GM18951 (cell line): ENCODE data around the gene ARL13A.
"Not testable (repeated sequence)": the region's sequence is repeated elsewhere in the genome, so short reads cannot be mapped to it uniquely, and the experiment has no call there.

Source experiments
- POLR2A ChIP-seq: IDR thresholded peaks from 4 replicates; pipeline ENCODE4 v1.6.1; 2011; ENCODE audit warnings: mild to moderate bottlenecking; ENCODE audit not compliant: insufficient read length, insufficient read depth; ENCODE audit errors: extremely low read depth
- in situ Hi-C: fragments of 300-500 bp; cut with MboI; formaldehyde crosslinking; loops from one replicate; pipeline ENCODE4 v1.12.0; 2022; ENCODE audit warnings: low sequenced_read_pairs, mixed read lengths, inconsistent platforms; ENCODE audit not compliant: unreplicated experiment

Gene ARL13A

GRCh38 chrX:100969936-100970335 lies 428 bp downstream of the ARL13A start:
- in situ Hi-C loops, result no loop called here
- TF ChIP-seq POLR2A, result no peak

GRCh38 chrX:100973411-100973810 lies 3.9 kb downstream of the ARL13A start:
- in situ Hi-C loops, result no loop called here
- no peak for TF ChIP-seq POLR2A

GRCh38 chrX:100975212-100975611 lies 5.7 kb downstream of the ARL13A start:
- TF ChIP-seq POLR2A, result no peak

GRCh38 chrX:100976211-100976610 lies 6.7 kb downstream of the ARL13A start:
- in situ Hi-C loops, result no loop called here

More at GRCh38 chrX:100975212-100975611, 5.7 kb downstream of the ARL13A start:
- in situ Hi-C loops, result no loop called here

GRCh38 chrX:100979881-100980607 lies 10.5 kb downstream of the ARL13A start:
- TF ChIP-seq POLR2A, result no peak
- in situ Hi-C loops, result no loop called here

More at GRCh38 chrX:100976211-100976610, 6.7 kb downstream of the ARL13A start:
- no peak for TF ChIP-seq POLR2A

GRCh38 chrX:100980608-100981497 lies 11.3 kb downstream of the ARL13A start:
- in situ Hi-C loops, result no loop called here

GRCh38 chrX:100981498-100981845 lies 12.0 kb downstream of the ARL13A start:
- in situ Hi-C loops, result not testable (repeated sequence)

More at GRCh38 chrX:100980608-100981497, 11.3 kb downstream of the ARL13A start:
- no peak for TF ChIP-seq POLR2A

GRCh38 chrX:100984818-100985217 lies 15.3 kb downstream of the ARL13A start:
- TF ChIP-seq POLR2A, result no peak
- in situ Hi-C loops, result no loop called here

- in situ Hi-C loops, result no loop called here
- no peak for TF ChIP-seq POLR2A
These were observed 20.6 kb downstream of the ARL13A start for GRCh38 chrX:100990139-100990538.

GRCh38 chrX:100994352-100995281 lies 25.1 kb downstream of the ARL13A start:
- in situ Hi-C loops, result no loop called here
- TF ChIP-seq POLR2A, result no peak

GRCh38 chrX:100995469-100995868 lies 26.0 kb downstream of the ARL13A start:
- in situ Hi-C loops, result no loop called here
- no peak for TF ChIP-seq POLR2A

GRCh38 chrX:100999451-100999850 lies 29.9 kb downstream of the ARL13A start:
- in situ Hi-C loops, result no loop called here
- TF ChIP-seq POLR2A, result no peak

GRCh38 chrX:101009090-101009489 lies 39.6 kb downstream of the ARL13A start:
- in situ Hi-C loops, result no loop called here
- no peak for TF ChIP-seq POLR2A

GRCh38 chrX:101012031-101012430 lies 42.5 kb downstream of the ARL13A start:
- in situ Hi-C loops, result not testable (repeated sequence)
